ENCODE measurements around the gene MACROD1. TPM values are rescaled to one million over a fixed set of nuclear protein-coding genes. Genes with fewer than 3 reads are reported as not detected.
A peak's percentile ranks its signal among the peaks of the same experiment; 100 is the strongest.

Gene MACROD1
- total and polyA plus RNA-seq, 2 of the 13 experiments (the other 11 are each of a cell fraction or from before 2014, with no cell fraction given) = 23.1 to 34.5 TPM

DNA sequence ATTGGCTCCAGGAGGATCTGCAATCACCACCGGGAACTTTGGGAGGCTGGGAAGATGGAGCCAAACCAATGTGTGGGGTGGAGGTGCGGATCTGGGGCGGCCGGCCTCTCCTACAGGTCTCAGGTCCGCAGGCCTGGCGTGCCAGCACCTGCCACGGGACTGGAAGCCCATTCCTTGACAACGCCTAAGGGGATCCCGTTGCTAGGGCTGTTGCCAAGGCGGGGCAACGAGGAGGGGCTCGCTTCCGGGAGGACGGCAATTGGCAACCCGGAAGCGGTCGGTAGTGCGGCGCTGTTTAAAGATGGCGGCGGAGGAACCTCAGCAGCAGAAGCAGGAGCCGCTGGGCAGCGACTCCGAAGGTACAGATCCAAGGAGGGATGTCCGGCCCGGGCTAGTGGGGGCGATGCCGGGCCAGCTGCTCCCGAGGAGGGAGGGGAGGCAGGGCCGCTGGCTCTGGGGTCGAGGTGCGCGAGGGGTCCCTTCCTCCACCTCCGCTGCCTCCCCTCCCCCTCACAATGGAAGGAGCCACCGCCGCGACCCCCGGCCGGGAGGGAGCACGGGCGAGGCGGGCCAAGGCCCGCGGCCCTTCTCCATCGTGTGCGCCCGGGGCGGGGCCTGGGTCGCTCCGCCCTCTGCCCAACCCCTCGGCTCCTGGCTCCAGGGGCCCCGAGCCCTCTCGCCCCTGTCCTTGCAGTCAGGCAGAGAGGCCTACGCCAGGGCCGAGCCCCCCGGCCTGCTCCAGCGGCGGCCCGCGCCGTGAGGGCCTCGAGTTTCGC, 179.6 kb downstream of the MACROD1 start, which contains the start of gene OTUB1 (continued):
- TF ChIP-seq, protein P1, sequence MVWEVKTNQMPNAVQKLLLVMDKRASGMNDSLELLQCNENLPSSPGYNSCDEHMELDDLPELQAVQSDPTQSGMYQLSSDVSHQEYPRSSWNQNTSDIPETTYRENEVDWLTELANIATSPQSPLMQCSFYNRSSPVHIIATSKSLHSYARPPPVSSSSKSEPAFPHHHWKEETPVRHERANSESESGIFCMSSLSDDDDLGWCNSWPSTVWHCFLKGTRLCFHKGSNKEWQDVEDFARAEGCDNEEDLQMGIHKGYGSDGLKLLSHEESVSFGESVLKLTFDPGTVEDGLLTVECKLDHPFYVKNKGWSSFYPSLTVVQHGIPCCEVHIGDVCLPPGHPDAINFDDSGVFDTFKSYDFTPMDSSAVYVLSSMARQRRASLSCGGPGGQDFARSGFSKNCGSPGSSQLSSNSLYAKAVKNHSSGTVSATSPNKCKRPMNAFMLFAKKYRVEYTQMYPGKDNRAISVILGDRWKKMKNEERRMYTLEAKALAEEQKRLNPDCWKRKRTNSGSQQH (CRISPR knock-in tag; IDR thresholded peaks at IDR 0.05; ENCODE audit: low read depth) = peak; percentile 33; the same call in 1 of the 2 replicates
- TF ChIP-seq, protein P2, sequence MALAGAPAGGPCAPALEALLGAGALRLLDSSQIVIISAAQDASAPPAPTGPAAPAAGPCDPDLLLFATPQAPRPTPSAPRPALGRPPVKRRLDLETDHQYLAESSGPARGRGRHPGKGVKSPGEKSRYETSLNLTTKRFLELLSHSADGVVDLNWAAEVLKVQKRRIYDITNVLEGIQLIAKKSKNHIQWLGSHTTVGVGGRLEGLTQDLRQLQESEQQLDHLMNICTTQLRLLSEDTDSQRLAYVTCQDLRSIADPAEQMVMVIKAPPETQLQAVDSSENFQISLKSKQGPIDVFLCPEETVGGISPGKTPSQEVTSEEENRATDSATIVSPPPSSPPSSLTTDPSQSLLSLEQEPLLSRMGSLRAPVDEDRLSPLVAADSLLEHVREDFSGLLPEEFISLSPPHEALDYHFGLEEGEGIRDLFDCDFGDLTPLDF (CRISPR knock-in tag; IDR thresholded peaks at IDR 0.05) = peak; percentile 52; the same call in 1 of the 2 replicates
- TF ChIP-seq HNRNPK (IDR thresholded peaks at IDR 0.05; ENCODE audit: low read depth, low read length, poor library complexity, severe bottlenecking) = peak; percentile 62

DNA sequence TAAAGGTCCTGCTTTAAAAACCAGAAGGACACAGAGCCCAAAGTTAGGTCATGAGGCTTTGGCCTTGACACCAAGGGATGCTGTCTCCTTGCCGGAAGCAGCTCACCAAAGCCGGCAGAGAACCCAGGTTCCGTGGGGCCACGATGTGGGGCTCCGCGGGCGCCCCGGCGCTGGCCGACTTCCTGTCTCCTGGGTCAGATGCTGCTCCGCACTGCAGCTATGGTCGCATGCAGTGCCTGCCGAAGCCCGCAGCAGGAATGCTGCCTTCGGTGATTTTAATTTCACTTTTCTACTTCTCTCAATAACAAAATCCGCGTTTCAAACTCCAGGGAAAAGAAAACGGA, 180.1 kb downstream of the MACROD1 start:
- ATAC-seq (peak; percentile 25; the same call in 2 of the 3 replicates), FAIRE-seq (no peak), DNase-seq (ENCODE audit: low spot score) (no peak)
- no peak overlapping the region for H2AFZ ChIP-seq (ENCODE audit: low read length)
- peak overlapping the region; percentile 70 for H3K4me2 ChIP-seq (ENCODE audit: low read depth, low read length)
- peaks cover 19% of the 10 kb centered on the region for H3K4me1 ChIP-seq (ENCODE audit: insufficient read depth, low read length)
- peak overlapping the region; percentile 87 to 97 (median 95) for H3K4me3 ChIP-seq (replicated peaks in 1 of 3; ENCODE audit: insufficient read depth in 1 of 3, low read depth in 2 of 3, low read length in 3 of 3)
- TSS peak; percentile 72 for BruUV-seq (replicated peaks)
- ChIA-PET POLR2A (interaction anchor here (3.1 kb wide), 1 partner anchor 11 kb away, joined by 12 read pairs; the partner anchor contains the start of gene COX8A), CTCF (ENCODE audit: low intra/inter-chr PET ratio, low total read pairs) (no interaction called here)
- peak overlapping the region; percentile 89 for H3K27ac ChIP-seq (ENCODE audit: extremely low read length, insufficient read depth, low read length)
- in situ Hi-C loops (cut with HindIII; ENCODE audit: extremely low pct_ligation_motif_present, low pct_unique_long_range_greater_than_20kb) = no loop called here
- H3K36me3 ChIP-seq (replicated peaks in 1 of 2; ENCODE audit: control insufficient read depth in 1 of 2, insufficient read depth in 2 of 2, low read length in 2 of 2) = peaks cover 2 to 14% of the 10 kb centered on the region in 2 experiments; a peak in 4 of 5 replicates
- H3K27me3 ChIP-seq (ENCODE audit: control insufficient read depth in 1 of 2, insufficient read depth in 2 of 2, low read length in 2 of 2) = no peaks in the 10 kb centered on the region
- peaks cover 20% of the 10 kb centered on the region for H3K79me2 ChIP-seq (ENCODE audit: insufficient read depth, low read length)
- intact Hi-C loops (cut with micrococcal nuclease; ENCODE audit: unreplicated experiment) = no loop called here
- no peaks in the 10 kb centered on the region for H3K9me3 ChIP-seq (ENCODE audit: low read length)
- 3% methylated on average over 16 of the region's 18 CpGs for WGBS (ENCODE audit: low lambda C conversion rate)
- H3K9ac ChIP-seq (ENCODE audit: insufficient read depth, low read depth, low read length) = peak overlapping the region; percentile 95
- no peaks in the 10 kb centered on the region for H4K20me1 ChIP-seq (ENCODE audit: insufficient read depth, low read length)
- peak; percentile 6; the same call in 1 of the 2 replicates for TF ChIP-seq PHF21A (CRISPR knock-in tag; IDR thresholded peaks at IDR 0.05)
- TF ChIP-seq AGO1 (IDR thresholded peaks at IDR 0.05; ENCODE audit: low read depth, low read length, poor library complexity, severe bottlenecking) = peak; percentile 7
- TF ChIP-seq KLF11 (CRISPR knock-in tag; IDR thresholded peaks at IDR 0.05) = no peak
- TF ChIP-seq PAX8 (CRISPR knock-in tag; IDR thresholded peaks at IDR 0.05; ENCODE audit: borderline replicate concordance) = no peak
- no peak for TF ChIP-seq TEAD2 (CRISPR knock-in tag; IDR thresholded peaks at IDR 0.05)
- no peak for TF ChIP-seq MAF1 (CRISPR knock-in tag; IDR thresholded peaks at IDR 0.05; ENCODE audit: borderline replicate concordance)
- no peak for TF ChIP-seq MXI1 (IDR thresholded peaks at IDR 0.05; ENCODE audit: borderline replicate concordance, low read depth, low read length)
- peak; percentile 43 for TF ChIP-seq GABPA (IDR thresholded peaks at IDR 0.05; ENCODE audit: low read depth, low read length)
- TF ChIP-seq GABPA (CRISPR knock-in tag; IDR thresholded peaks at IDR 0.05; ENCODE audit: low read depth) = no peak
- TF ChIP-seq, protein P3, sequence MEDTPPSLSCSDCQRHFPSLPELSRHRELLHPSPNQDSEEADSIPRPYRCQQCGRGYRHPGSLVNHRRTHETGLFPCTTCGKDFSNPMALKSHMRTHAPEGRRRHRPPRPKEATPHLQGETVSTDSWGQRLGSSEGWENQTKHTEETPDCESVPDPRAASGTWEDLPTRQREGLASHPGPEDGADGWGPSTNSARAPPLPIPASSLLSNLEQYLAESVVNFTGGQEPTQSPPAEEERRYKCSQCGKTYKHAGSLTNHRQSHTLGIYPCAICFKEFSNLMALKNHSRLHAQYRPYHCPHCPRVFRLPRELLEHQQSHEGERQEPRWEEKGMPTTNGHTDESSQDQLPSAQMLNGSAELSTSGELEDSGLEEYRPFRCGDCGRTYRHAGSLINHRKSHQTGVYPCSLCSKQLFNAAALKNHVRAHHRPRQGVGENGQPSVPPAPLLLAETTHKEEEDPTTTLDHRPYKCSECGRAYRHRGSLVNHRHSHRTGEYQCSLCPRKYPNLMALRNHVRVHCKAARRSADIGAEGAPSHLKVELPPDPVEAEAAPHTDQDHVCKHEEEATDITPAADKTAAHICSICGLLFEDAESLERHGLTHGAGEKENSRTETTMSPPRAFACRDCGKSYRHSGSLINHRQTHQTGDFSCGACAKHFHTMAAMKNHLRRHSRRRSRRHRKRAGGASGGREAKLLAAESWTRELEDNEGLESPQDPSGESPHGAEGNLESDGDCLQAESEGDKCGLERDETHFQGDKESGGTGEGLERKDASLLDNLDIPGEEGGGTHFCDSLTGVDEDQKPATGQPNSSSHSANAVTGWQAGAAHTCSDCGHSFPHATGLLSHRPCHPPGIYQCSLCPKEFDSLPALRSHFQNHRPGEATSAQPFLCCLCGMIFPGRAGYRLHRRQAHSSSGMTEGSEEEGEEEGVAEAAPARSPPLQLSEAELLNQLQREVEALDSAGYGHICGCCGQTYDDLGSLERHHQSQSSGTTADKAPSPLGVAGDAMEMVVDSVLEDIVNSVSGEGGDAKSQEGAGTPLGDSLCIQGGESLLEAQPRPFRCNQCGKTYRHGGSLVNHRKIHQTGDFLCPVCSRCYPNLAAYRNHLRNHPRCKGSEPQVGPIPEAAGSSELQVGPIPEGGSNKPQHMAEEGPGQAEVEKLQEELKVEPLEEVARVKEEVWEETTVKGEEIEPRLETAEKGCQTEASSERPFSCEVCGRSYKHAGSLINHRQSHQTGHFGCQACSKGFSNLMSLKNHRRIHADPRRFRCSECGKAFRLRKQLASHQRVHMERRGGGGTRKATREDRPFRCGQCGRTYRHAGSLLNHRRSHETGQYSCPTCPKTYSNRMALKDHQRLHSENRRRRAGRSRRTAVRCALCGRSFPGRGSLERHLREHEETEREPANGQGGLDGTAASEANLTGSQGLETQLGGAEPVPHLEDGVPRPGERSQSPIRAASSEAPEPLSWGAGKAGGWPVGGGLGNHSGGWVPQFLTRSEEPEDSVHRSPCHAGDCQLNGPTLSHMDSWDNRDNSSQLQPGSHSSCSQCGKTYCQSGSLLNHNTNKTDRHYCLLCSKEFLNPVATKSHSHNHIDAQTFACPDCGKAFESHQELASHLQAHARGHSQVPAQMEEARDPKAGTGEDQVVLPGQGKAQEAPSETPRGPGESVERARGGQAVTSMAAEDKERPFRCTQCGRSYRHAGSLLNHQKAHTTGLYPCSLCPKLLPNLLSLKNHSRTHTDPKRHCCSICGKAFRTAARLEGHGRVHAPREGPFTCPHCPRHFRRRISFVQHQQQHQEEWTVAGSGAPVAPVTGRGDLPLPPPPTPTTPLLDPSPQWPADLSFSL (CRISPR knock-in tag; IDR thresholded peaks at IDR 0.05) = no peak
- no peak for TF ChIP-seq MLLT10 (CRISPR knock-in tag; IDR thresholded peaks at IDR 0.05)

All from HepG2 (cell line).